ENCODE data around the gene TMEM72. TPM values are rescaled to one million over a fixed set of nuclear protein-coding genes. Genes with fewer than 3 reads are reported as not detected.

The TMEM72 gene
- total RNA-seq, 1 donor from 2014 or later, result not detected

GRCh38 chr10:44955413-44956070 lies 44.4 kb downstream of the TMEM72 start:
- Mint-ChIP-seq H3K9me3 (ENCODE audit: unreplicated experiment) (peaks cover 3% of the 10 kb centered on the region), H3K27me3 (ENCODE audit: low read depth, unreplicated experiment) (no peaks in the 10 kb centered on the region), H3K4me3 (ENCODE audit: unreplicated experiment) (no peak overlapping the region), H3K36me3 (ENCODE audit: low read depth, unreplicated experiment) (peaks cover 17% of the 10 kb centered on the region), H3K27ac (ENCODE audit: unreplicated experiment) (no peak overlapping the region), H3K4me1 (ENCODE audit: low read depth, unreplicated experiment) (peaks cover 44% of the 10 kb centered on the region)
- no peak for FAIRE-seq
- TF ChIP-seq EZH2 (IDR thresholded peaks at IDR 0.05; ENCODE audit: insufficient read depth, low read length) (no peak), CTCF (IDR thresholded peaks at IDR 0.05; ENCODE audit: insufficient read depth, low read depth, low read length) (no peak)
- Histone ChIP-seq H3K4me2 (ENCODE audit: low read length) (no peak overlapping the region), H3K9ac (ENCODE audit: low read length) (no peak overlapping the region), H3K4me3 (ENCODE audit: insufficient read depth, low read depth, low read length) (no peak overlapping the region), H3K9me3 (ENCODE audit: insufficient read depth, low read depth, low read length) (no peaks in the 10 kb centered on the region), H3K4me1 (ENCODE audit: insufficient read depth, low read length) (peaks cover 20% of the 10 kb centered on the region), H3K36me3 (ENCODE audit: insufficient read depth, low read length) (no peaks in the 10 kb centered on the region), H3K27me3 (ENCODE audit: insufficient read depth, low read length) (no peaks in the 10 kb centered on the region), H4K20me1 (ENCODE audit: insufficient read depth, low read length) (no peaks in the 10 kb centered on the region), H3K79me2 (ENCODE audit: insufficient read depth, low read length) (no peaks in the 10 kb centered on the region), H3K27ac (ENCODE audit: low read depth, low read length) (no peak overlapping the region), H2AFZ (ENCODE audit: low read depth, low read length) (no peak overlapping the region)
- DNase-seq (ENCODE audit: low read depth), result no peak

GRCh38 chr10:44956226-44956625 lies 45.1 kb downstream of the TMEM72 start:
- H3K79me2 ChIP-seq (ENCODE audit: insufficient read depth, low read length), result no peaks in the 10 kb centered on the region
- DNase-seq (ENCODE audit: low read depth), result no peak

More at GRCh38 chr10:44956226-44956625, 45.1 kb downstream of the TMEM72 start:
- H2AFZ ChIP-seq (ENCODE audit: low read depth, low read length), result no peak overlapping the region
- no peaks in the 10 kb centered on the region for H3K36me3 ChIP-seq (ENCODE audit: insufficient read depth, low read length)
- H3K4me1 ChIP-seq (ENCODE audit: insufficient read depth, low read length), result peaks cover 20% of the 10 kb centered on the region
- TF ChIP-seq CTCF (IDR thresholded peaks at IDR 0.05; ENCODE audit: insufficient read depth, low read depth, low read length), result no peak
- no peak for TF ChIP-seq EZH2 (IDR thresholded peaks at IDR 0.05; ENCODE audit: insufficient read depth, low read length)
- Mint-ChIP-seq H3K9me3 (ENCODE audit: unreplicated experiment) (peaks cover 3% of the 10 kb centered on the region), H3K27me3 (ENCODE audit: low read depth, unreplicated experiment) (no peaks in the 10 kb centered on the region), H3K4me3 (ENCODE audit: unreplicated experiment) (no peak overlapping the region), H3K4me1 (ENCODE audit: low read depth, unreplicated experiment) (peaks cover 50% of the 10 kb centered on the region), H3K27ac (ENCODE audit: unreplicated experiment) (no peak overlapping the region), H3K36me3 (ENCODE audit: low read depth, unreplicated experiment) (peaks cover 17% of the 10 kb centered on the region)
- no peaks in the 10 kb centered on the region for H3K9me3 ChIP-seq (ENCODE audit: insufficient read depth, low read depth, low read length)
- no peaks in the 10 kb centered on the region for H3K27me3 ChIP-seq (ENCODE audit: insufficient read depth, low read length)
- FAIRE-seq, result no peak
- no peak overlapping the region for H3K4me3 ChIP-seq (ENCODE audit: insufficient read depth, low read depth, low read length)
- H3K9ac ChIP-seq (ENCODE audit: low read length), result no peak overlapping the region
- H3K4me2 ChIP-seq (ENCODE audit: low read length), result no peak overlapping the region
- no peaks in the 10 kb centered on the region for H4K20me1 ChIP-seq (ENCODE audit: insufficient read depth, low read length)
- H3K27ac ChIP-seq (ENCODE audit: low read depth, low read length), result no peak overlapping the region
